Adrenal gland (tissue), 5 donors: Measurements from ENCODE around the gene CEP63.

Source experiments
- CTCF ChIP-seq, 6 experiments: fragments of 450-650 bp in 4 of 6; fragments of 200-600 bp in 2 of 6; sonication (generic) in 1 of 6; IDR thresholded peaks; 1 replicate in 5 of 6; 2 replicates in 1 of 6; pipeline versions ENCODE4 v1.5.1 to v1.8.0; 2016 to 2021; ENCODE audit warnings: antibody characterized with exemption in 6 of 6, mild to moderate bottlenecking in 2 of 6, moderate library complexity in 1 of 6
- POLR2A ChIP-seq, 2 donors: fragments of 450-650 bp; IDR thresholded peaks; one replicate each; pipeline ENCODE4 v1.6.1; 2017; ENCODE audit warnings: antibody characterized with exemption in 2 of 2, mild to moderate bottlenecking in 2 of 2, moderate library complexity in 1 of 2
- donor health status: DM: no; HTN: no; CAD: no.

- no peak for TF ChIP-seq CTCF (IDR thresholded peaks at IDR 0.05)
- no peak for TF ChIP-seq POLR2A (IDR thresholded peaks at IDR 0.05)
Measured at GRCh38 chr3:134609821-134610431, 124.1 kb downstream of the CEP63 start.
